SJCRH30 (cell line): Measurements from ENCODE around the gene FXR1. TPM values are rescaled to one million over a fixed set of nuclear protein-coding genes. Genes with fewer than 3 reads are reported as not detected.

Experiments used
- DNase-seq, 2 experiments: peaks; one replicate each; pipeline ENCODE4 v3.0.0-alpha.2; 2015 to 2020
- H3K27ac ChIP-seq: fragments of 250-450 bp; sonication (Bioruptor Pico); 2 replicates; pipeline ENCODE4 v1.5.1; 2020; ENCODE audit warnings: mild to moderate bottlenecking, moderate library complexity
- H3K27me3 ChIP-seq: fragments of 250-450 bp; sonication (Bioruptor Pico); 2 replicates; pipeline ENCODE4 v1.5.1; 2020; ENCODE audit warnings: mild to moderate bottlenecking, moderate library complexity
- H3K36me3 ChIP-seq: fragments of 250-450 bp; sonication (Bioruptor Pico); 2 replicates; pipeline ENCODE4 v1.5.1; 2020; ENCODE audit warnings: mild to moderate bottlenecking, moderate library complexity
- H3K4me1 ChIP-seq: fragments of 250-450 bp; sonication (Bioruptor Pico); 2 replicates; pipeline ENCODE4 v1.5.1; 2020; ENCODE audit warnings: mild to moderate bottlenecking, moderate library complexity
- H3K4me3 ChIP-seq: fragments of 250-450 bp; sonication (Bioruptor Pico); 2 replicates; pipeline ENCODE4 v1.5.1; 2020; ENCODE audit warnings: mild to moderate bottlenecking, moderate library complexity
- H3K9me3 ChIP-seq: fragments of 250-450 bp; sonication (Bioruptor Pico); replicated peaks from 2 replicates; pipeline ENCODE4 v1.5.1; 2020; ENCODE audit warnings: mild to moderate bottlenecking, moderate library complexity
- total RNA-seq: library from RNA; depleted of rRNA; stranded (reverse); fragments of >200 nt; shearing (Covaris generic); gene quantifications from 2 replicates; pipeline ENCODE4 v1.2.3, GENCODE V29; 2014

FXR1 gene
- total RNA-seq, 1 experiment from 2014 or later = 281 TPM

DNA sequence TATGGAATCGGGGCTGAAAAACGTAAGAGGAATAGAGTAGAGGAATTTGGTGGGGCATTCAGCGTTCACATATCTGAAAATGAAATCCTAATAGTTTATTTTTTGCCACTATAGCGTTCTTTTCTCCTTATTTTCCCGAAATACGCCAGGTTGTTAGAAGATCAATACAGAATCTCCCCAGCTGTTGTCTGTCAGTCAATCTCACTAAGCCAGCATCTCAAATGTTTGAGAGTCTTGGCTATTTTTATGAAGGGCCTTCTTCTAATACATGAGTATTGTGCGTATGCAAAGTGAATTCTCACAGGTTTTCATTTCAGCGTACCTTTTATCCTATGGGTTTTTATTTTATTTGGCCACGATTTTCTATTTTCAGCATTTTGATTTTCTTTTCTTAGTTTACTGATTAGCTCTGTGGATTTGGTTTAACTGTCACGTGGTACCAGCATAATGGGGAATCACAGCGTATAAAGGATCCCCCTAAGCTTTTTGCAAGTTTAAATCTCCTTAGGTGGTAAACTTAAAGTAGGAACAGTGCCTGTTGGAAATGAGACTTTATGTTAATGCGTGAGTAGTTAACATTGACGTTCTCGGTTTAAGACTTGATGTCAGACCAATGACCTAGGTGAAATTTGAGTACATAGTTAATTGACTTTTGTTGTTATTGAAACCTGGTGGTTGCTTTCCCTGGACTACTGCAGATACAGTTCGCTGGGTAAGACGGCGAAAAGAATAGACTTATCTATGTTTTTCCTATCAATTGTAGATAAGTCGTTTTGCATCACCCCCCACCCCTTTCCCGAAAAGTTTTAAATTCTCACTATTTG, 1.3 kb downstream of the FXR1 start:
- Histone ChIP-seq H3K27ac (peak overlapping the region; percentile 98), H3K4me1 (peaks cover 6% of the 10 kb centered on the region), H3K9me3 (no peaks in the 10 kb centered on the region), H3K27me3 (no peaks in the 10 kb centered on the region), H3K36me3 (peaks cover 27% of the 10 kb centered on the region), H3K4me3 (peak overlapping the region; percentile 97)
- DNase-seq = peak; percentile 16 to 71

DNA sequence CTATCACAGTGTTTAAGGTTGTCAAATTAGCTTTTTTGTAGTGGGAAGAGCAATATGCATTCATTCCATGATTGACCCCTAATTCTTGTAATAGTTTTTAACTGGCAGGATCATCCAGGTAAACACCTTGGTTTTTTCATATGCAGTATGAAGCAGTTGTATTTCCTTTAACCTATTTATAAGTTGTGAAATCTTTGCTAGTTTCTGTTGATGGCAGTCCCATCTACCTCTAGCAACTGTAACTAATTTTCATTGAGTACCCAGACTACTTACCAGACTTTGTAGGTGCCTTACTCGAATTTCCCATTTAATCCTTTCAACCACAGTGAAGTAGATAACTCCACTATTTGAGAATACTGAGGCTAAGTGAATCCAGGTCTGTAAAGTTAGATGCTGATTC, 6.1 kb downstream of the FXR1 start:
- Histone ChIP-seq H3K36me3 (peaks cover 36% of the 10 kb centered on the region), H3K4me3 (no peak overlapping the region), H3K27ac (no peak overlapping the region), H3K27me3 (no peaks in the 10 kb centered on the region), H3K9me3 (no peaks in the 10 kb centered on the region), H3K4me1 (peaks cover 2% of the 10 kb centered on the region; the same call in 1 of the 2 replicates)
- peak in 1 of 2 experiments; percentile 37 for DNase-seq

DNA sequence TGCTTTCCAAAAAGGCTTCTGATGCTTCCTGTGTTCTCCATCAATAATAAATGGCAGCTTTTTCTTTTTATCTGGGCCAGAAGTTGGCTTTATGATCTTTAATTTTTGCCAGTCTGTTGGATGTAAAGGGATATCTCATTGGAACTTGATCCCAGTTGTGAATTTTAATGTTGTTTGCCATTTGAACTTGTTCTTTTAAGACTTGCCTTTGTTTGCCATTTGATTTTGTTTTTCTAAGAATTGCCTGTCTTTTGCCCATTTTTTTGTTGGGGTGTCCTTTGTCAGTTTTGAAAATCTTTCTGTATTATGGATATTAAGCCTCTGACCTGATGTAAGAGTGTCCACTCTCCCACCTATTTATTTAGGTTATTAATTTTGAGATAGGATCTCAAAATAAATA, 9.8 kb downstream of the FXR1 start:
- peaks cover 18% of the 10 kb centered on the region for H3K36me3 ChIP-seq
- no peaks in the 10 kb centered on the region; the same call in 1 of the 2 replicates for H3K4me1 ChIP-seq
- DNase-seq = no peak
- H3K27me3 ChIP-seq = no peaks in the 10 kb centered on the region
- no peak overlapping the region for H3K27ac ChIP-seq
- no peak overlapping the region for H3K4me3 ChIP-seq
- no peaks in the 10 kb centered on the region for H3K9me3 ChIP-seq

DNA sequence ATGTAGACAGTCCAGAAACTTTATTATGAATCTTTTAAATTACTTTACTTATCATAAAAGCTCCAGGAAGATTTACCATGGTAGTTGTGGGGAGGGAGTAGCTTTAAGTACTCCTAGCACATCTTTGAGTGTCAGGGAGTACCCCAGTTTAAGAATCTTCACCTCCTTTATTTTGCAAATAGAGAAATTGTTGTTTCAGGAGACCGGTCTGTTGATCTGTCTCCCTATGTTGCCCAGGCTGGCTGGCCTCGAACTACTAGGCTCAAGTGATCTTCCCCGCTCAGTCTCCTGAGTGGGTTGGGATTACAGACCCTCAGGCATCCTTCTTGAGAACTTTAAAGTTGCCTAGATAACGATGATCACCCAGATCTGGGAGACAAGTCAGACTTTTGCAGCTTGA, 11.1 kb downstream of the FXR1 start:
- Histone ChIP-seq H3K9me3 (no peaks in the 10 kb centered on the region), H3K27ac (no peak overlapping the region)

DNA sequence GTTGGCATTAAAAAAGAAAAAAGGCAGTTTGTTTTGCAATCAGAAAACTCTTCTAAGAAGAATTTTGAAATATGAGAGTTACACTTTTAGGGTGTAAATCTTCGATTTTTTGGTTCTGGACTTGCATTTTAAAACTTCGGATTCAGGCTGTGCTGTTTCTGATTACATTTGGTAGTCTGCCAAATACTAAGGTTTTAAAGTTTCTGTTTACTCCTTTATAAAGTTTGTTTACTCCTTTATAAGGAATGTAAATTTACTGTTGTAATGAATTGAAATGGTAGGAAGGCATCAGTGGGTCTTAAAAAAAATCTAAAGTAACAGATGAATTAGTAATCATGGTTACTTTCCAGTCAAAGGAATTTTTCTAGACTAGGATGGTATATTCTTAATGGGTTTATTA, 14.1 kb downstream of the FXR1 start:
- DNase-seq = no peak
- Histone ChIP-seq H3K36me3 (peaks cover 26% of the 10 kb centered on the region), H3K4me1 (no peaks in the 10 kb centered on the region), H3K9me3 (no peaks in the 10 kb centered on the region), H3K4me3 (no peak overlapping the region), H3K27ac (no peak overlapping the region), H3K27me3 (no peaks in the 10 kb centered on the region)

More for the DNA sequence above, 11.1 kb downstream of the FXR1 start:
- Histone ChIP-seq H3K36me3 (peaks cover 15% of the 10 kb centered on the region), H3K4me1 (no peaks in the 10 kb centered on the region), H3K4me3 (no peak overlapping the region), H3K27me3 (no peaks in the 10 kb centered on the region)
- DNase-seq = no peak

DNA sequence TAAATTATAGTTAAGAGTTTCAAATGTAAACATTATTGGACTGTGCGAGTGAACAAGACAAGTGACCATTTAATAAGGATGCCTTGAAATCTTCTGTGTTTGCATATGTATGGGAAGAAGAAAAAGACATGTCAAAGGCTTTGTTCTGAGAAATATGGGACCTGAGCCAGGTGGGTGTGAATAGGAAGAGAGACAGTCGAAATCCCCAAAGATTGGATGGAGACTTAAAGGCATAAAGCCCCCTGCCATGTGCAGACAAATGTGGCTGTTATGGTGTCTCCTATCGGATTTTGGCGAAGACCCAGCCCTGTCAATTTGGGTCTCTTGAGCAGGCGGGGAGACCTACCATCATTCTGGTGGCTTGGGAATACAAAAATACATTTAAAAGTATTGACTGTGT, 16.9 kb downstream of the FXR1 start:
- Histone ChIP-seq H3K9me3 (no peaks in the 10 kb centered on the region), H3K4me1 (peaks cover 18% of the 10 kb centered on the region), H3K27me3 (no peaks in the 10 kb centered on the region), H3K4me3 (no peak overlapping the region), H3K36me3 (peaks cover 17% of the 10 kb centered on the region), H3K27ac (no peak overlapping the region)
- DNase-seq = no peak

DNA sequence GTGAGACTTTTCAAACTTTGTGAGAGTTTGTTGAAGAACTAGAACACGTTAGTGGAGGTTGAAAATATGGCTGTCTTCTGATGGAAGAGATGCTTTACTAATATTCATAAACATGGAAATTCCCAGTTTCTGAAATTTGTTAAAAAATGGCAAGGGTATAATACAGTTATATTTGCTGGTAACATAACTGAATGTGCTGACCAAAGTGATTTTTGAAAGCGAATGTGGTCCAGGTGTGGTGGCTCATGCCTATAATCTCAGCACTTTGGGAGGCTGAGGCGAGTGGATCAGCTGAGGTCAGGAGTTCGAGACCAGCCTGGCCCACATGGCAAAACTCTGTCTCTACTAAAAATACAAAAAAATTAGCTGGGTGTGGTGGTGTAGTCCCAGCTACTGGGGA, 18.1 kb downstream of the FXR1 start:
- no peaks in the 10 kb centered on the region for H3K27me3 ChIP-seq
- H3K4me3 ChIP-seq = no peak overlapping the region
- H3K9me3 ChIP-seq = no peaks in the 10 kb centered on the region
- no peak for DNase-seq
- no peak overlapping the region for H3K27ac ChIP-seq
- peaks cover 27% of the 10 kb centered on the region for H3K36me3 ChIP-seq
- peaks cover 25% of the 10 kb centered on the region for H3K4me1 ChIP-seq

DNA sequence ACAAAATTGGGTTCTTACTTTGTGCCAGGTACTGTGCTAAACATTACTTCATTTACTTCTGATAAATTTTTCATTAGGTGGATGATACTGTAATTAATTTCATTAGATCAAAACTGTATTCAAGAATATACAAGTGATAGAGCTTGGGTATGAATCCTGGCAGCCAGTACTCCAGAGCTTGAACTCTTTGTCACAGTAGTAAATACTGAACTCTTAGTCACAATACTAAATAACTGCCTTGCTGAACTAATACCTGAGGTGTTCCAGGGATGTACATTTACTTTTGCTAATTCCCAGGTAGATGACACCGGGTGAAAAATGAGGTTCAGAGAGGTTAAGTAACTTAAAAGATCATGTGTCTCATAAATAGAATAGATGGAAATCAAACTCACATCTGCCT, 20.3 kb downstream of the FXR1 start:
- Histone ChIP-seq H3K4me3 (no peak overlapping the region), H3K4me1 (peaks cover 25% of the 10 kb centered on the region), H3K36me3 (peaks cover 46% of the 10 kb centered on the region), H3K9me3 (no peaks in the 10 kb centered on the region), H3K27ac (peak overlapping the region; percentile 71; the same call in 1 of the 2 replicates), H3K27me3 (no peaks in the 10 kb centered on the region)
- no peak for DNase-seq

DNA sequence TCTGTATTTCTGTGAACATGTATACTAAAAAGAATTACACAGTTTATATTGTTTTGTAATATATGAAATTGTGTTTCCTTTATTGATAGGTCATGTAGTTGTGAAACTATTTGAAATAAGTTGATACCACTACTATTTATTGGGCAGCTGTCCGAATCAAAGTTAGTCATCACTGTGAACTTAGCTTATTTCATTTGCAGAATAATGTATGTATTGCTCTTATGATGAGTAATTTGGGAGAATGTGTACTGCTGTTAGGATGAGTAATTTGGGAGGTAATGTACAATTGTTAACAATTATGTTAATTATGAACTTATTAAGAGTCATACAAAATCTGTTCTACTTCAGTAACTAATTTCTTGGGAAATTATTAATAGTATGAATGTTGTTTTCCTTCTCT, 22.2 kb downstream of the FXR1 start:
- Histone ChIP-seq H3K27ac (peak overlapping the region; percentile 71), H3K4me3 (no peak overlapping the region), H3K27me3 (no peaks in the 10 kb centered on the region)

DNA sequence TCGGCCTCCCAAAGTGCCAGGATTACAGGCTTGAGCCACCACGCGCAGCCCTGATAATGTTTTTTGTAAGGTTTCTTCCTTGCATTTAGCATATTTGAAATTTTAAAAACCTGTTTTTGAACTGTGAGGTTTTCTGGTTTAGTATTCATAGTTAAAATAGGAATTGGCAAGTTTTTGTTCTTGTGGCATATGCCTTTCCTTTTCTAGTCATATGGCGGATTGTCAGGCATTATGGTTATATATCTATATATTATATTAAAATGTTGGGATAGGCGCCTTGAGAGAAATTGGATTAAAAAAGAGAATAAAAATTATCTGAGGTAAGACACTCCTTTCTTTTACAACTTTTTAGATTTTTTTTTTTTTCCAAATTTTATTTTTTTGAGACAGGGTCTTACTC, 28.4 kb downstream of the FXR1 start:
- Histone ChIP-seq H3K27ac (no peak overlapping the region), H3K4me1 (no peaks in the 10 kb centered on the region), H3K4me3 (no peak overlapping the region), H3K36me3 (peaks cover 72% of the 10 kb centered on the region), H3K9me3 (no peaks in the 10 kb centered on the region), H3K27me3 (no peaks in the 10 kb centered on the region)
- DNase-seq = no peak

More for the DNA sequence above, 22.2 kb downstream of the FXR1 start:
- Histone ChIP-seq H3K4me1 (peaks cover 25% of the 10 kb centered on the region), H3K36me3 (peaks cover 49% of the 10 kb centered on the region), H3K9me3 (no peaks in the 10 kb centered on the region)
- DNase-seq = no peak

DNA sequence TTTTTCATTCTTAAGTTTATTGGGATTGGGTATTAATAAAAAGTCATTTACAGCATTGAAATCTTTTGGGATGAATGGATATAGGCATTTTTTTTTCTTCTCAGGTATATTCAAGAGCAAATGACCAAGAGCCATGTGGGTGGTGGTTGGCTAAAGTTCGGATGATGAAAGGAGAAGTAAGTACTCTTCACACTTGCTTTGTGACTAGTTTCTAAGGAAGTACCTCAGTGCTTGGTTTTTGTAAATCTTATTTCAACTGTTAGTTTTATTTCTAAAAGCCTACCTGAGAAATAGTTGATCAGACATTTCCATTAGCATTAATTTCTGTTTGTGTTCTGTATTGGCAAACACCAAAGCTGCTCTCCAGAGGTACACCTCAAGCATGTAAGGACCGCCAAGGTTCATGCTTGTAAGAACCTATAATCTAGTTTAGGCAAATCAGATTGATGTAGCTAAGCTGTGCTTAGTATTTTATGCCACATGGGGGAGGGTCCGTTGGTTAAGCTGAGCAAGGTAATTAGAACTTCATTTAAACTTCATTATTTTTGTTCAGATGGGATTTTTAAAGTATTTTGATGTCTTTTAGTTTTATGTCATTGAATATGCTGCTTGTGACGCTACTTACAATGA, 35.4 kb downstream of the FXR1 start:
- H3K4me3 ChIP-seq = no peak overlapping the region
- H3K9me3 ChIP-seq = no peaks in the 10 kb centered on the region
- no peaks in the 10 kb centered on the region for H3K4me1 ChIP-seq
- H3K27me3 ChIP-seq = no peaks in the 10 kb centered on the region
- no peak overlapping the region for H3K27ac ChIP-seq
- DNase-seq = no peak
- peaks cover 73% of the 10 kb centered on the region for H3K36me3 ChIP-seq

DNA sequence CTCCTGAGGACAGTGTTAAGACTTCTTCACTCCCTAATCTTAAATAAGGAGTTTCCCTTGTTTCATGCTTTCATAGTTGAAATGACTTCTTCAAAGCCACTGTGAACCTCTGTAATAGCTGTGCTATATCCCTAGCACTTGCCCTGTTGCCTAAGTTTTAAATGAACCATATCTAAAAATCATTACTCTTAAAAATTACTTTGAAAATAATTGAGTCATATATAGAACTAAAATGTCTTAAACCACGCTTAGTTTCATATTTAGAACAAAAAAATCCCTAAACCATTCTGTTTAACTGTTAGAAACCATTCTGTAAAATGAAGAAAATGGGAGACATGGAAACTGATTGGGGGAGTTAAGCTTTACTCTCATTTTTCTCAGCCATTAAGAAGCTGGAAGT, 47.2 kb downstream of the FXR1 start:
- DNase-seq = no peak
- Histone ChIP-seq H3K9me3 (no peaks in the 10 kb centered on the region), H3K27me3 (no peaks in the 10 kb centered on the region), H3K4me3 (no peak overlapping the region), H3K27ac (no peak overlapping the region), H3K36me3 (peaks cover 90% of the 10 kb centered on the region), H3K4me1 (no peaks in the 10 kb centered on the region)

DNA sequence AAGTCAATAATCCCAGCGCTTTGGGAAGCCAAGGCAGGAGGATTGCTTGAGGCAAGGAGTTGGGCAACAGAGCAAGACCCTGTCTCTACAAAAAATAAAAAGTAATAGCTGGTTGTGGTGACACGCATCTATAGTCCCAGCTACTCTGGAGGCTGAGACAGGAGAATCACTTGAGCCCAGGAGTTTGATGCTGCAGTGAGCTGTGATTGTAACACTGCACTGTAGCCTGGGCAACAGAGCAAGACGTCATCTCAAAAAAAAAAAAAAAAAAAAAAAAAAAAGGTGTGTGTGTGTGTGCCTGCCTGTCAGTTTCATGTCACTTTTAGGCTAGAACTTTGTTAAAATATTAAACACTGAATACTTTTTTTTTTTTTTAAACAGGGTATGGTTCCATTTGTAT, 48.6 kb downstream of the FXR1 start:
- Histone ChIP-seq H3K4me1 (no peaks in the 10 kb centered on the region), H3K9me3 (no peaks in the 10 kb centered on the region), H3K27ac (no peak overlapping the region), H3K4me3 (no peak overlapping the region), H3K36me3 (peaks cover 90% of the 10 kb centered on the region), H3K27me3 (no peaks in the 10 kb centered on the region)
- DNase-seq = no peak

DNA sequence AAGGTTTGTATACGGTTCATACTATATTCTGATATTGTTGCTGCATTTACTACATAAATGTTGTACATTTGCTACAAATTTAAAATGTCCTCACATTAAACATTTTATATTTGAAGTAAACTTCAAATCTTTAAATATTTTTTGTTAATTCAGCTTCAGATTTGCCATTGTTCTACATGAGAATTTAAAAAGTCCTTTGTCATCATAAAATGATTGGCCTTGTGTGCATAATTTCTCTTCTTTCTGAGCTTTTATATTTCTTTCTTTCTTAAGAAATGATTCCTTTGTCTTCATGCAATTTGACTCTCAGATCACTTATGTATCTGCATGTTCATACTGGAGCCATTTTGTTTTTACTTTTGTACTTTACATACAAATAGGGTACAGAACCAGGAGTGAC, 49.1 kb downstream of the FXR1 start:
- Histone ChIP-seq H3K4me1 (no peaks in the 10 kb centered on the region), H3K27me3 (no peaks in the 10 kb centered on the region), H3K4me3 (no peak overlapping the region), H3K27ac (no peak overlapping the region), H3K9me3 (no peaks in the 10 kb centered on the region), H3K36me3 (peaks cover 90% of the 10 kb centered on the region)
- no peak for DNase-seq

DNA sequence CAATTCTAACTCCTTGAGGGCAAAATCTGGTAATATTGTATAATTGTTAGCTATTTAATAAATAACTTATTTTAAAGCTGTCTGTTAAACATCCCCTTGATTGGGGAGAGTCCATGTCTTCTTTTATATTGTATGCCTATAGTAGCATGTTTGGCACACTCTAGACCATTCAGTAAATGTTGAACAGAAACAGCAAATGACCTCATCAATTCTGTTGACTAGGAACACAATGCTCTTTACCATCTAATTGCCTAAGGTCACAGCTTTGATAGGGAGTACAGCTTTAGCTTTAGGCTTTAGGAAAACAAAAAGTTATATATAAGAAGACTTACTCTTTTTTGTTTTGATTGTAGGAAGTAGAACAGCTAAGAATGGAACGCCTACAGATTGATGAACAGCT, 50.1 kb downstream of the FXR1 start:
- no peak for DNase-seq
- Histone ChIP-seq H3K36me3 (peaks cover 91% of the 10 kb centered on the region), H3K9me3 (no peaks in the 10 kb centered on the region), H3K27ac (no peak overlapping the region), H3K4me3 (no peak overlapping the region), H3K4me1 (no peaks in the 10 kb centered on the region), H3K27me3 (no peaks in the 10 kb centered on the region)
